ENCODE data around the gene NHLRC4.
"Not testable (repeated sequence)": the region's sequence is repeated elsewhere in the genome, so short reads cannot be mapped to it uniquely, and the experiment has no call there.

The NHLRC4 gene

GRCh38 chr16:586047-586644, 19.3 kb downstream of the NHLRC4 start:
- no peak for DNase-seq

- DNase-seq, result no peak
Measured at GRCh38 chr16:586645-587590, 20.1 kb downstream of the NHLRC4 start.

GRCh38 chr16:588639-588888, 21.8 kb downstream of the NHLRC4 start:
- DNase-seq, result peak; percentile 68

- peak; percentile 96 for DNase-seq
Measured at GRCh38 chr16:588889-589657, 22.3 kb downstream of the NHLRC4 start.

- DNase-seq, result peak; percentile 99
Measured at GRCh38 chr16:589658-590187, 22.9 kb downstream of the NHLRC4 start, which contains the start of gene RAB40C. Gene RAB40C (plus strand): TSS chr16:590066. CDS start chr16:590292, 226 bp downstream.

GRCh38 chr16:590188-590814, 23.5 kb downstream of the NHLRC4 start:
- DNase-seq, result no peak

GRCh38 chr16:590815-591200, 24.0 kb downstream of the NHLRC4 start:
- no peak for DNase-seq

GRCh38 chr16:591231-591630, 24.4 kb downstream of the NHLRC4 start:
- DNase-seq, result no peak

- no peak for DNase-seq
Measured at GRCh38 chr16:591892-592517, 25.2 kb downstream of the NHLRC4 start.

- DNase-seq, result peak; percentile 25
Measured at GRCh38 chr16:592518-593306, 25.9 kb downstream of the NHLRC4 start.

- DNase-seq, result no peak
Measured at GRCh38 chr16:593406-593805, 26.6 kb downstream of the NHLRC4 start.

- DNase-seq, result no peak
Measured at GRCh38 chr16:593807-594206, 27.0 kb downstream of the NHLRC4 start.

GRCh38 chr16:595094-595528, 28.3 kb downstream of the NHLRC4 start:
- no peak for DNase-seq

GRCh38 chr16:595942-596735, 29.3 kb downstream of the NHLRC4 start:
- no peak for DNase-seq

- DNase-seq, result no peak
Measured at GRCh38 chr16:596736-597060, 29.9 kb downstream of the NHLRC4 start.

GRCh38 chr16:597655-598054, 30.9 kb downstream of the NHLRC4 start:
- not testable (repeated sequence) for DNase-seq

- DNase-seq, result no peak
Measured at GRCh38 chr16:598823-599739, 32.3 kb downstream of the NHLRC4 start.

- no peak for DNase-seq
Measured at GRCh38 chr16:600781-601180, 34.0 kb downstream of the NHLRC4 start.

- no peak for DNase-seq
Measured at GRCh38 chr16:603933-604332, 37.1 kb downstream of the NHLRC4 start.

All from CD4-positive, alpha-beta T cell treated with Interferon gamma for 1 hour (primary cell).